H1 (cell line): ENCODE data around the gene UPF3B. TPM values are rescaled to one million over a fixed set of nuclear protein-coding genes. Genes with fewer than 3 reads are reported as not detected.

ENCODE experiments used
- CTCF ChIA-PET: fragments of 300-600 bp; sonication (Branson Sonifier 250); formaldehyde crosslinking; loops from one replicate; lab custom pipeline; 2021; ENCODE audit not compliant: partially characterized antibody; lab: Charles Lee
- POLR2A ChIA-PET: fragments of 300-600 bp; sonication (Branson Sonifier 250); formaldehyde crosslinking; loops from one replicate; lab custom pipeline; 2021; ENCODE audit warnings: inconsistent platforms; ENCODE audit not compliant: partially characterized antibody; lab: Charles Lee
- DNase-seq, 2 experiments: peaks; one replicate each; pipeline versions ENCODE4 v3.0.0 to v3.0.0-alpha.2; 2010 to 2022; ENCODE audit warnings: low spot score in 2 of 2, low read depth in 1 of 2, mixed read lengths in 1 of 2
- FAIRE-seq: peaks from 2 replicates; lab custom pipeline; 2011; peaks lifted over from hg19 to GRCh38; lab: Jason Lieb, UNC
- H2AFZ ChIP-seq: 2 replicates; pipeline ENCODE4 v1.8.1; 2012; ENCODE audit warnings: low read length, inconsistent platforms
- H2AK5ac ChIP-seq: 2 replicates; pipeline ENCODE4 v1.6.1; 2013; ENCODE audit warnings: low read depth, low read length
- H2BK120ac ChIP-seq: replicated peaks from 2 replicates; pipeline ENCODE3; 2013; ENCODE audit warnings: low read depth, low read length, inconsistent platforms
- H2BK12ac ChIP-seq: 2 replicates; pipeline ENCODE4 v1.6.1; 2013; ENCODE audit warnings: low read depth, low read length
- H2BK15ac ChIP-seq: 2 replicates; pipeline ENCODE4 v1.6.1; 2013; ENCODE audit warnings: low read length
- H2BK20ac ChIP-seq: 2 replicates; pipeline ENCODE4 v1.6.1; 2013; ENCODE audit warnings: low read length
- H2BK5ac ChIP-seq: 2 replicates; pipeline ENCODE4 v1.6.1; 2013; ENCODE audit warnings: low read depth, low read length
- H3K14ac ChIP-seq: 2 replicates; pipeline ENCODE4 v1.6.1; 2013; ENCODE audit warnings: inconsistent platforms; ENCODE audit not compliant: insufficient read length
- H3K18ac ChIP-seq: 2 replicates; pipeline ENCODE4 v1.6.1; 2013; ENCODE audit warnings: low read length; ENCODE audit errors: extremely low read depth
- H3K23ac ChIP-seq: 2 replicates; pipeline ENCODE4 v1.6.1; 2013; ENCODE audit warnings: inconsistent platforms; ENCODE audit not compliant: insufficient read length
- H3K23me2 ChIP-seq: 2 replicates; pipeline ENCODE4 v1.6.1; 2013; ENCODE audit warnings: low read depth, low read length
- H3K27ac ChIP-seq: 2 replicates; pipeline ENCODE4 v1.6.1; 2011; ENCODE audit warnings: low read depth, low read length, inconsistent platforms
- H3K27me3 ChIP-seq, 4 experiments: replicated peaks in 1 of 4; 1 replicate in 1 of 4; 2 replicates in 3 of 4; pipeline versions ENCODE4 v1.6.1 to v1.8.1; 2011 to 2013; ENCODE audit warnings: low read length in 3 of 4, mild to moderate bottlenecking in 3 of 4, inconsistent platforms in 2 of 4, mixed read lengths in 2 of 4, moderate library complexity in 1 of 4; ENCODE audit not compliant: control insufficient read depth in 3 of 4, insufficient read depth in 3 of 4; ENCODE audit errors: extremely low read depth in 1 of 4
- H3K36me3 ChIP-seq, 4 experiments: 2 replicates each; pipeline versions ENCODE4 v1.6.1 to v1.8.1; 2011 to 2013; ENCODE audit warnings: mild to moderate bottlenecking in 4 of 4, low read length in 3 of 4, moderate library complexity in 2 of 4, control low read depth in 1 of 4, inconsistent platforms in 1 of 4; ENCODE audit not compliant: insufficient read depth in 4 of 4, control insufficient read depth in 2 of 4
- H3K4ac ChIP-seq: replicated peaks from 2 replicates; pipeline ENCODE3; 2013; ENCODE audit warnings: low read length, low read depth, mixed read lengths, inconsistent platforms; ENCODE audit not compliant: insufficient read length
- H3K4me1 ChIP-seq, 4 experiments: replicated peaks in 1 of 4; 1 replicate in 1 of 4; 2 replicates in 3 of 4; pipeline versions ENCODE4 v1.6.1 to v1.8.1; 2011 to 2013; ENCODE audit warnings: low read length in 3 of 4, inconsistent platforms in 2 of 4, mixed read lengths in 1 of 4; ENCODE audit not compliant: insufficient read depth in 4 of 4, control insufficient read depth in 3 of 4
- H3K4me2 ChIP-seq, 2 experiments: 2 replicates each; pipeline versions ENCODE4 v1.6.1 to v1.8.1; 2011 to 2013; ENCODE audit warnings: low read depth in 2 of 2, low read length in 2 of 2, control low read depth in 1 of 2, inconsistent platforms in 1 of 2, mild to moderate bottlenecking in 1 of 2; ENCODE audit not compliant: insufficient read depth in 1 of 2
- H3K4me3 ChIP-seq, 4 experiments: fragments of 200-600, 300-600 bp in 1 of 4; sonication (generic), shearing (Covaris generic), sonication (Bioruptor Twin) in 1 of 4; 2 replicates each; pipeline versions ENCODE4 v1.5.1 to v1.8.1; 2011 to 2016; ENCODE audit warnings: low read length in 4 of 4, low read depth in 3 of 4, control low read depth in 2 of 4, inconsistent platforms in 2 of 4, mild to moderate bottlenecking in 2 of 4, mixed read lengths in 1 of 4, moderate library complexity in 1 of 4; ENCODE audit not compliant: insufficient read depth in 2 of 4; ENCODE audit errors: extremely low read depth in 1 of 4
- H3K56ac ChIP-seq: replicated peaks from 2 replicates; pipeline ENCODE3; 2013; ENCODE audit warnings: low read depth, mild to moderate bottlenecking, mixed read lengths, low read length, inconsistent platforms; ENCODE audit not compliant: insufficient read length
- H3K79me1 ChIP-seq: 2 replicates; pipeline ENCODE4 v1.6.1; 2013; ENCODE audit warnings: low read depth, low read length, control low read depth
- H3K79me2 ChIP-seq, 2 experiments: 2 replicates each; pipeline versions ENCODE4 v1.6.1 to v1.8.1; 2012 to 2013; ENCODE audit warnings: low read length in 2 of 2, mild to moderate bottlenecking in 2 of 2, inconsistent platforms in 1 of 2; ENCODE audit not compliant: insufficient read depth in 2 of 2, control insufficient read depth in 1 of 2
- H3K9ac ChIP-seq, 4 experiments: replicated peaks in 1 of 4; 1 replicate in 1 of 4; 2 replicates in 3 of 4; pipeline versions ENCODE4 v1.6.1 to v1.8.1; 2011 to 2013; ENCODE audit warnings: low read depth in 3 of 4, low read length in 3 of 4, control low read depth in 2 of 4, mild to moderate bottlenecking in 2 of 4, moderate library complexity in 2 of 4, inconsistent platforms in 1 of 4; ENCODE audit errors: extremely low read depth in 1 of 4
- H3K9me3 ChIP-seq, 2 experiments: 2 replicates each; pipeline versions ENCODE4 v1.6.1 to v1.8.1; 2012 to 2013; ENCODE audit warnings: mild to moderate bottlenecking in 2 of 2, moderate library complexity in 2 of 2, control low read depth in 1 of 2, inconsistent platforms in 1 of 2, low read depth in 1 of 2, low read length in 1 of 2, mixed read lengths in 1 of 2; ENCODE audit not compliant: insufficient read depth in 2 of 2
- H4K20me1 ChIP-seq, 2 experiments: replicated peaks in 1 of 2; 2 replicates each; pipeline versions ENCODE3 to v1.8.1; 2011 to 2013; ENCODE audit warnings: inconsistent platforms in 2 of 2, low read length in 2 of 2, mild to moderate bottlenecking in 1 of 2; ENCODE audit not compliant: insufficient read depth in 2 of 2, control insufficient read depth in 1 of 2
- H4K5ac ChIP-seq: 2 replicates; pipeline ENCODE4 v1.6.1; 2013; ENCODE audit warnings: low read length, low read depth, mixed read lengths, inconsistent platforms; ENCODE audit not compliant: insufficient read length
- H4K8ac ChIP-seq: 2 replicates; pipeline ENCODE4 v1.8.0; 2013; ENCODE audit warnings: mild to moderate bottlenecking, moderate library complexity, low read length, inconsistent platforms; ENCODE audit not compliant: insufficient read depth; ENCODE audit errors: extremely low read depth
- H4K91ac ChIP-seq: replicated peaks from 2 replicates; pipeline ENCODE3; 2013; ENCODE audit warnings: low read length, mixed read lengths, inconsistent platforms; ENCODE audit not compliant: insufficient read length
- CHD2 ChIP-seq: IDR thresholded peaks from 2 replicates; pipeline ENCODE4 v1.6.1; 2012; ENCODE audit warnings: low read length, improper control_type of control experiment
- HDAC2 ChIP-seq, 2 experiments: fragments of 300-600 bp in 1 of 2; sonication (generic) in 1 of 2; IDR thresholded peaks; 2 replicates each; pipeline ENCODE4 v1.6.1; 2011 to 2012; ENCODE audit warnings: low read depth in 2 of 2, low read length in 2 of 2, mild to moderate bottlenecking in 2 of 2, moderate library complexity in 2 of 2, borderline replicate concordance in 1 of 2, inconsistent platforms in 1 of 2
- SP1 ChIP-seq: IDR thresholded peaks from 2 replicates; pipeline ENCODE4 v1.6.1; 2011; ENCODE audit warnings: low read depth, low read length
- USF2 ChIP-seq: IDR thresholded peaks from 2 replicates; pipeline ENCODE4 v1.6.1; 2011; ENCODE audit warnings: low read length, improper control_type of control experiment
- WGBS, 2 experiments: shearing (Covaris generic) in 1 of 2; methylation state at CpG; one replicate each; pipeline versions ENCODE4 v1.1.6 to v1.1.7; 2013 to 2015; ENCODE audit warnings: low lambda C conversion rate in 2 of 2, mixed read lengths in 2 of 2, inconsistent platforms in 1 of 2, low coverage in 1 of 2, missing lambda C conversion rate in 1 of 2; ENCODE audit not compliant: insufficient replicate concordance in 2 of 2, insufficient coverage in 1 of 2, insufficient read length in 1 of 2; ENCODE audit errors: extremely low coverage in 1 of 2, missing lambda C conversion rate in 1 of 2; 5-methylcytosine and 5-hydroxymethylcytosine counted together
- polyA plus RNA-seq, 7 experiments: library from polyadenylated mRNA; depleted of rRNA in 3 of 7; stranded (reverse) in 5 of 7; unstranded in 2 of 7; fragments of >200 nt in 5 of 7; fragments of 200-250 nt in 2 of 7; gene quantifications; 1 replicate in 5 of 7; 2 replicates in 1 of 7; 4 replicates in 1 of 7; pipeline versions ENCODE4 v1.2.1 to v1.2.3, GENCODE V29; 2011 to 2013; ENCODE audit warnings: missing spikeins in 2 of 7, mixed read lengths in 2 of 7
- total RNA-seq: library from RNA; stranded (reverse); fragmentation: NEBNext Ultra II Directional; extraction: Animal tissue kit (Norgen Biotek cat#: 25700); gene quantifications from 2 replicates; pipeline ENCODE4 v1.2.1, GENCODE V29; 2021

UPF3B gene
- total and polyA plus RNA-seq, 2 of the 8 experiments (the other 6 are each of a cell fraction or from before 2014, with no cell fraction given): 7.8 to 20.9 TPM

- Histone ChIP-seq H2BK15ac (no peak overlapping the region), H3K18ac (no peak overlapping the region), H3K79me1 (no peaks in the 10 kb centered on the region), H2AFZ (no peak overlapping the region), H3K79me2 (no peaks in the 10 kb centered on the region), H3K27me3 (no peaks in the 10 kb centered on the region), H4K8ac (no peak overlapping the region), H2BK12ac (no peak overlapping the region), H2BK120ac (no peak overlapping the region), H4K20me1 (no peaks in the 10 kb centered on the region), H2BK5ac (no peak overlapping the region), H2BK20ac (no peak overlapping the region), H3K9me3 (no peaks in the 10 kb centered on the region), H3K14ac (no peak overlapping the region), H4K5ac (no peak overlapping the region), H3K23me2 (no peaks in the 10 kb centered on the region), H3K9ac (no peak overlapping the region), H3K4me3 (no peak overlapping the region), H2AK5ac (no peak overlapping the region), H3K4me1 (no peaks in the 10 kb centered on the region; a peak in 1 of 7 replicates), H4K91ac (no peak overlapping the region), H3K36me3 (no peaks in the 10 kb centered on the region), H3K56ac (no peak overlapping the region), H3K23ac (no peak overlapping the region), H3K4me2 (no peak overlapping the region), H3K27ac (no peak overlapping the region), H3K4ac (no peak overlapping the region)
- POLR2A ChIA-PET: interaction anchor here (1.3 kb wide), 1 partner anchor 95 kb away, joined by 3 read pairs; the partner anchor contains the start of gene RPL39
- DNase-seq (no peak), FAIRE-seq (peak; percentile 94)
- CTCF ChIA-PET: interaction anchor here (1.2 kb wide), 1 partner anchor 61 kb away, joined by 3 read pairs; no protein-coding TSS in a partner anchor
- TF ChIP-seq SP1 (peak; percentile 93), HDAC2 (IDR thresholded peaks at IDR 0.05; ENCODE audit: borderline replicate concordance in 1 of 2, low read depth in 2 of 2, low read length in 2 of 2) (no peak), USF2 (no peak), CHD2 (0 out of 2 replicates have a peak, but pooled peaks have one; percentile 36)
- 88% methylated on average over 10 of the region's 11 CpGs; no CpG with 5 or more reads in 1 of the 2 experiments for WGBS, 2 experiments
Observed at GRCh38 chrX:119885554-119886428, 33.0 kb upstream of the UPF3B start.
